ENCODE data around the gene CTDSPL. TPM values are rescaled to one million over a fixed set of nuclear protein-coding genes. Genes with fewer than 3 reads are reported as not detected.
A peak's percentile ranks its signal among the peaks of the same experiment; 100 is the strongest.

CTDSPL gene
- total and polyA plus RNA-seq, 2 donors from 2014 or later: 55.9 to 78.3 TPM

- FAIRE-seq (no peak), DNase-seq (peak; percentile 67 to 89 (median 86))
- H3K9ac ChIP-seq (ENCODE audit: low read length in 3 of 3): no peak overlapping the region
- no peaks in the 10 kb centered on the region for H3K27me3 ChIP-seq (ENCODE audit: control insufficient read depth, insufficient read depth, low read length)
- peaks cover 0 to 3% (median 3%) of the 10 kb centered on the region in 3 donors for H3K36me3 ChIP-seq (ENCODE audit: control insufficient read depth in 2 of 3, insufficient read depth in 3 of 3, low read length in 3 of 3)
- peaks cover 0 to 24% (median 7%) of the 10 kb centered on the region in 3 donors for H3K4me1 ChIP-seq (ENCODE audit: control insufficient read depth in 2 of 3, insufficient read depth in 2 of 3, low read depth in 1 of 3, low read length in 3 of 3)
- H3K9me3 ChIP-seq (ENCODE audit: control insufficient read depth in 2 of 3, insufficient read depth in 1 of 3, low read length in 3 of 3): no peaks in the 10 kb centered on the region
- intact Hi-C loops (cut with DNase I): no loop called here
- H3K27ac ChIP-seq (ENCODE audit: low read depth in 2 of 2, low read length in 2 of 2): no peak overlapping the region
- peak; percentile 97 for TF ChIP-seq CTCF (IDR thresholded peaks at IDR 0.05; ENCODE audit: borderline replicate concordance, extremely low read depth, insufficient read depth)
- H3K4me3 ChIP-seq (ENCODE audit: low read length in 3 of 3): no peak overlapping the region
These were observed 135.2 kb downstream of the CTDSPL start for GRCh38 chr3:37996785-37997301.

GRCh38 chr3:37997342-37997741 is 135.7 kb downstream of the CTDSPL start:
- Histone ChIP-seq H3K36me3 (ENCODE audit: control insufficient read depth in 2 of 3, insufficient read depth in 3 of 3, low read length in 3 of 3) (peaks cover 0 to 3% (median 3%) of the 10 kb centered on the region in 3 donors), H3K9me3 (ENCODE audit: control insufficient read depth in 2 of 3, insufficient read depth in 1 of 3, low read length in 3 of 3) (no peaks in the 10 kb centered on the region), H3K27ac (ENCODE audit: low read depth in 2 of 2, low read length in 2 of 2) (no peak overlapping the region), H3K4me3 (ENCODE audit: low read length in 3 of 3) (no peak overlapping the region), H3K4me1 (ENCODE audit: control insufficient read depth in 2 of 3, insufficient read depth in 2 of 3, low read depth in 1 of 3, low read length in 3 of 3) (peaks cover 0 to 24% (median 7%) of the 10 kb centered on the region in 3 donors), H3K27me3 (ENCODE audit: control insufficient read depth, insufficient read depth, low read length) (no peaks in the 10 kb centered on the region), H3K9ac (ENCODE audit: low read length in 3 of 3) (no peak overlapping the region)
- DNase-seq: peak in 2 of 5 donors; percentile 66 to 75
- intact Hi-C loops (cut with DNase I): no loop called here
- TF ChIP-seq CTCF (IDR thresholded peaks at IDR 0.05; ENCODE audit: borderline replicate concordance, extremely low read depth, insufficient read depth): no peak
- FAIRE-seq: no peak

- H3K4me1 ChIP-seq (ENCODE audit: control insufficient read depth in 2 of 3, insufficient read depth in 2 of 3, low read depth in 1 of 3, low read length in 3 of 3): peaks cover 0 to 24% (median 7%) of the 10 kb centered on the region in 3 donors
- intact Hi-C loops (cut with DNase I): no loop called here
- no peak for FAIRE-seq
- H3K4me3 ChIP-seq (ENCODE audit: low read length in 3 of 3): no peak overlapping the region
- peak overlapping the region in 1 of 2 donors; percentile 90 for H3K27ac ChIP-seq (ENCODE audit: low read depth in 2 of 2, low read length in 2 of 2)
- peak in 2 of 5 donors; percentile 74 to 79 for DNase-seq
- H3K36me3 ChIP-seq (ENCODE audit: control insufficient read depth in 2 of 3, insufficient read depth in 3 of 3, low read length in 3 of 3): peaks cover 0 to 3% (median 3%) of the 10 kb centered on the region in 3 donors
- no peaks in the 10 kb centered on the region for H3K27me3 ChIP-seq (ENCODE audit: control insufficient read depth, insufficient read depth, low read length)
- TF ChIP-seq CTCF (IDR thresholded peaks at IDR 0.05; ENCODE audit: borderline replicate concordance, extremely low read depth, insufficient read depth): no peak
- H3K9ac ChIP-seq (ENCODE audit: low read length in 3 of 3): no peak overlapping the region
- no peaks in the 10 kb centered on the region for H3K9me3 ChIP-seq (ENCODE audit: control insufficient read depth in 2 of 3, insufficient read depth in 1 of 3, low read length in 3 of 3)
These were observed 136.2 kb downstream of the CTDSPL start for GRCh38 chr3:37997791-37998370.

All from kidney (tissue), 14 donors.